ENCODE data around the gene HCFC1.

The HCFC1 gene

DNA sequence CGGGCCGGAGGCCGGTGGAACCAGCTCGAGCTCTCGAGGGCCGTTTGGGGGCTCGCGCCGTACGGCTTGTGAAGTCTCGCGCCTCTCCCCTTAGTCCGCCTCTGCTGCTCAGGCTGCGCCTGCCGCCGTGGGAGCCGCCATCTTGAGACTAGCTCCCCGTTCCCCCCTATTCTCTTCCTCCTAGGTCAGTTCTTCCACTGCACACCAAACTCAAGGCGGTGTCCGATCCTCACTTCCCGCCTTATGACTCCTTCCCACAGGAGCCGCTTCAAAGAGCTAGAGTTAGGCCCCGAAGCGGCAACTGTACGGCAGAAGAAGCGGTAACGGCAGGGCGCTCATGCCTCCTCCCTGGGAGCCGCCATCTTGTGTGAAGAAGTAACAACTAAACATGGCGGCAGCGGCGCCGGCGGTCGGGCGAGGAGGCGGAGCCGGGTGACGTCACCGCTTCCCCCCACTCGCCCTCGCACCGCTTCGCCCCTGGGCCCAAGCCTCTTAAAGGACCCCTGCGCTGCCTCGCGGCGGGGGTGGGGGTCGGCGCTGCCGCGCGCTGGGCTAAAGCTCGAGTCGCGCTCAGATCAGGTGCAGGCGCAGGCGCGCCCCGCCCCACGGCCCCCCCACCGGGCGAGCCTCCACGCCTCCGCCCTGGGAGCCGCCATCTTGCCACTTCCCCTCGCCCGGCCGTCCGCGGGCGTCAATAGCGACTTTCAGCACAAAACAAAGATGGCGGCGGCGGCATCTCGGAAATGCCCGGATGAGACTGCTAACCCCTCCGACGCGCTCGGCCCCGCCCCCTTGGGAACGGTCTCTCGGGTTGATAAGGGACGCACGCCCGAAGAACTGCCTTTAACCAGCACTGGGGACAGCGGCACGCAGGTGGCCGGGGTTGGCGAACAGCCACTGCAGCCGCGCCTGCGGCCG, at the start of gene HCFC1:
Gene HCFC1 (minus strand): TSS at position 369 of the 918 bp plus-strand sequence. CDS start 978 bp downstream, outside the sequence.
- DNase-seq: no peak

GRCh38 chrX:154021131-154021611, 49.6 kb upstream of the HCFC1 start:
- no peak for DNase-seq

- no peak for DNase-seq
Observed at GRCh38 chrX:154020536-154021115, 49.0 kb upstream of the HCFC1 start.

- no peak for DNase-seq
Observed at GRCh38 chrX:154019633-154020528, 48.3 kb upstream of the HCFC1 start, which contains the start of gene IRAK1. TSS of gene IRAK1 (minus strand) at chrX:154019902. CDS start at chrX:154019812, 90 bp downstream.

- no peak for DNase-seq
Observed at GRCh38 chrX:154019061-154019621, 47.5 kb upstream of the HCFC1 start.

- no peak for DNase-seq
Observed at GRCh38 chrX:154018518-154019060, 47.0 kb upstream of the HCFC1 start.

DNA sequence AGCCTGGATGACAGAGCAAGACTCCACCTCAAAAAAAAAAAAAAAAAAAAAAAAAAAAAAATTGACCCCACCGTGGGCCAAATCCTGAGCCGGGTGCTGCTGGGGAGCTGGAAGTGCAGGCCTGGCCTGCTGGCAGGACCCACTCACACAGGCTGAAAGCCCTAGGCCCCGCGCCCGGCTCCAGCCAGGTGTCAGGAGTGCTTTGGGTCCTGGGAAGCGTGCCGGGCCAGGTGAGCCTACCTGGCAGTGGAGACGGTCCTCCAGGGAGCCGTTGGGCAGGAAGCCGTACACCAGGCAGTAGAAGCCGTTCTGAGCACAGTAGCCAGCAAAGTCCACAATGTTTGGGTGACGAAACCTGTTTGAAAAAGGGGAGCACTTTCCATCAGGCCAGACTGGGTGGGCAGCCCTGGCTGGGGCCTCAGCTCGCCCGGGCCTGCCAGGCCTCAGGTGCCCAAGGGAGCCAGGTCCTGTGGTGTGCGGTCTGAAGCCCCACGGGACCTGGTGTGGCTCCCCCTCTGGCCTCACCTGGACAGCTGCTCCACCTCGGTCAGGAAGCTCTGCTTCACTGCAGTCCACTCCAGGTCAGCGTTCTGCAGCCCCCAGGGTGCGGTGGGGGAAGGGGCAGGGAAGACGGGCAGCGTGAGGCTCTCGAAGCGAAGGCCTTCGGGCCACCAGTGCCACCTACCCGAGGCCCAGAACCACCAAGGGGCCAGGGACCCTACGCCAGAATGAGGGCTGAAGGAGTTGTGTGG, 46.3 kb upstream of the HCFC1 start:
- DNase-seq: no peak

- DNase-seq: no peak
Observed at GRCh38 chrX:154016366-154017076, 44.9 kb upstream of the HCFC1 start.

DNA sequence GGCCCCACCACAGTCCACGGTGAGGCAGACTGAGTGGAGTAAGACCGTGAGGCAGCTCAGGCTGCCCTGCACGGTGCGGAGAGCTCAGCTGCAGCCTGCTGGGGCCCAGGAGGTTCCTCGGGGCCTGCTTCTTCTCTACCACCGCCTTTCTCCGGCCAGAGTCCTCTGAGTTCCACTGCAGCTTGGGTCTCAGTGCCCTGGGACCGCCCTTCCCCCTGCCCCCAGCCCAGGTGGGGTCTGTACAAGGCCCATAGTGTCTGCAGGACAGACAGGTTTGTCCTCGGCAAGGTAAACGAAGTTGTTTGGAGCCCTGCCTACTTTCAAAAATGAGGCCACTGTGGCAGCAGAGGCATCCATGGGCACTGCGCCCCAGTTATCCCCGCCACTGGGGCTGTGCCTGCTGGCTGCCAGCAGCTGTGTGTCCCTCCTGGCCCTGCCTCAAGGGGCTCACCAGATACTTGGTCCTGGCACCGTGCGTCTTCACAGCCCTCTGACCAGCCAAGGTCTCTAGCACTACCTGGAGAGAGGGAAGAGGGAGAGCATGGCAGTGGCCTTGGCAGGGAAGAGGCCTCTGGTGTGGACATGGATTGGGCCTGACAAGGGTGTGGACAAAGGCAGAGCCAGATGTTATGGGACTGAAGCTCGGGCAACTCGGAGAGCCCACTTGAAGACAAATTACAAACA, 44.1 kb upstream of the HCFC1 start:
- DNase-seq: no peak

GRCh38 chrX:154014429-154015380, 43.1 kb upstream of the HCFC1 start:
- DNase-seq: no peak

- DNase-seq: no peak
Observed at GRCh38 chrX:154013614-154014360, 42.2 kb upstream of the HCFC1 start.

- DNase-seq: no peak
Observed at GRCh38 chrX:154013001-154013421, 41.4 kb upstream of the HCFC1 start.

DNA sequence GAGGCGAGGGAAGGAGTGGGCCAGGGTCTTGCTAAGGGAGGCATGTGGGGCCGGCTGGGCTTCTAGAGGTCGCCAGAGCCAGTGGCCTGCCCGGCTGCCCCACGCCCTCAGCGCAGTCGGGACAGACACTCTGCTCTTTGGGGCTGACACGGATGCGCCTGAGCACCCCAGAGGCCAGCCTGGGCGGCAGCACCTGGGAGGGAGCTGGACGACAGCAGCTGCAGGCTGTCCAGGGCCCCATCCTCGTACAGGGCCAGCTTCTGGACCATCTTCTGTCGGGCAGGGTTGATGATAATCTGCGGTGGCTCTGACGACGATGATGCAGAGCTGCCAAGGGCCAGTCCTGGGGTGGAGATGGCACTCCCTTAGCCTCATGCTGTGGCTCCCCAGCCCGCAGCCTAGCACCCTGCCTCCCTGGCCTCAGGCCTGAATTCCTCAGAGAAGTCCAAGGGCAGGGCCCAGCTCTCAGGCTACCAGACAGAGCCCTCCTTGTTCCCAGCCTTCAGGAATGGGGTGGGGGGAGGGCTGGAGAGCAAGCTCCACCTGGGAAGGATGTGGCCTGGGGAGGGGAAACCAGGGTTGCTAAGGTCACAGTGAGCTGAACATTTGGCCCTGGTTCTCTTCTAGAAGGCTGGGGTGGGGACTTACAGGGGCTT, 40.8 kb upstream of the HCFC1 start:
- no peak for DNase-seq

DNA sequence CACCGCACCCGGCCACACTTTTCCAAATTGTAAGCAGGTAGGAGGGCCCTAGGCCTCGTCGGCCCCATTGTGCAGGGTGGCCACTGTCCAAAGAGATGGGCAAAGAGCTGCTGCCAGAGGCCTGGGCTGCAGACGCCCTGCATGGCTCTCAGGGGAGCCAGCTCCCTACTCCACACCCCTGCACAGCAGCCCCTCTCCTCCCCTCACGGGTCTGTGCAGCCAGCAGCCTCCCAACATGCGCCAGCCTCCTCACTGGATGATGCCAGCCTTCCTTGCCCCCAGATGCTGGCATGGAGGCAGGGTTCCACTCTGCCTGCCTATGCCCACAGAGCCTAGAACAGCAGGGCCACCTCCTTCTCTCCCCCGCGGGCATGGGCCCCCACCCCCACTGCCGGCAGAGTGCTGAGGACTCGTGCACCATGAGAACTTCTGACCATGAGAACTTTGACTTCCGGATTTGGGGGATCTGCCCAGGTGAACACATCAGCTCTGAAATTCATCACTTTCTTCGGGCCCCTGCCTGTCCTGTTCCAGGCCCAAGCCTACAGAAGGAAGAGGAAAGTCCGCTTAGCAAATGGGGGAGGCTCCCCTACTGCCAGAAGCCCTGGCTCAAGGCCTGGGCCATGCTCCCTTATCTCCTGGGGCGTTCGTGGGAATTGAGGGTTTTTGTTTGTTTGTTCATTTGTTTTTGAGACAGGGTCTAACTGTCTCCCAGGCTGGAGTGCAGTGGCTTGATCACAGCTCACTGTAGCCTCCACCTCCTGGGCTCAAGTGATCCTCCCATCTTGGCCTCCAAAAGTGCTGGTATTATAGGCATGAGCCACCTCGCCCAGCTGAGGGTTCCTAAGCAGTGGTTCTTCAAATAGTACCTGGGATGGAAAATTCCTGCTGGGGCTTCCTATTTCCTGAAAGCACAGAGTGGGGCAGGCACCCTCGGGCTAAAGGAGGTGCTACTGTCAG, 40.0 kb upstream of the HCFC1 start:
- no peak for DNase-seq

GRCh38 chrX:154010330-154011087, 38.9 kb upstream of the HCFC1 start:
- DNase-seq: no peak

GRCh38 chrX:154008521-154008920, 36.9 kb upstream of the HCFC1 start:
- no peak for DNase-seq
